ENCODE results near the gene KCNN3. TPM values are rescaled to one million over a fixed set of nuclear protein-coding genes. Genes with fewer than 3 reads are reported as not detected.

KCNN3 gene
- total and polyA plus RNA-seq, 2 of the 8 experiments (the other 6 are each of a cell fraction or from before 2014, with no cell fraction given), result 2.8 to 3.7 TPM

GRCh38 chr1:154725865-154726264, 144.2 kb downstream of the KCNN3 start (continued):
- TF ChIP-seq HDAC6 (IDR thresholded peaks at IDR 0.05; ENCODE audit: low read depth, low read length) (no peak), RNF2 (IDR thresholded peaks at IDR 0.05; ENCODE audit: borderline replicate concordance, low read depth, low read length, missing control alignments, poor library complexity, severe bottlenecking) (no peak), SAP30 (IDR thresholded peaks at IDR 0.05; ENCODE audit: insufficient read depth, insufficient replicate concordance, low read length) (no peak), CHD7 (IDR thresholded peaks at IDR 0.05; ENCODE audit: insufficient replicate concordance, low read length) (no peak), TAF1 (IDR thresholded peaks at IDR 0.05; ENCODE audit: low read depth, low read length) (no peak)
